HCT116 (cell line): ENCODE data around the gene ANKRD9. TPM values are rescaled to one million over a fixed set of nuclear protein-coding genes. Genes with fewer than 3 reads are reported as not detected.

Experiments
- ATAC-seq: fragments of 200-7000 bp; cut with Tn5 transposase; 2 replicates; pipeline ENCODE4 v1.9.1; 2020; ENCODE audit warnings: mild to moderate bottlenecking, moderate library complexity
- BruUV-seq: library from RNA; stranded (reverse); fragments of 400-500 nt; replicated peaks from 2 replicates; lab custom pipeline; 2021; lab: Mats Ljungman, UMichigan
- CTCF ChIA-PET: fragments of 300-600 bp; sonication (Branson Sonifier 250); formaldehyde crosslinking; loops from one replicate; lab custom pipeline; 2021; ENCODE audit warnings: antibody characterized with exemption; lab: Charles Lee
- POLR2A ChIA-PET: fragments of 300-600, 350-600 bp; sonication (Branson Sonifier 250); formaldehyde crosslinking; loops from one replicate; lab custom pipeline; 2021; ENCODE audit warnings: antibody characterized with exemption; lab: Charles Lee
- RAD21 ChIA-PET, 2 experiments: fragments of 300-600 bp; sonication (Branson Sonifier 250); formaldehyde crosslinking; loops; one replicate each; lab custom pipeline; 2023; ENCODE audit warnings: low total read pairs in 2 of 2; ENCODE audit not compliant: uncharacterized antibody in 2 of 2, unreplicated experiment in 2 of 2, low non-redundant PET in 1 of 2; lab: Charles Lee
- DNase-seq: peaks from one replicate; pipeline ENCODE4 v3.0.0-alpha.2; 2010; ENCODE audit warnings: low read depth, low spot score
- H2AFZ ChIP-seq: fragments of 200-600 bp; shearing (Covaris generic), sonication (generic); 2 replicates; pipeline ENCODE4 v1.6.1; 2017; ENCODE audit warnings: low read depth, mixed run types, mixed read lengths, antibody characterized with exemption, low read length; ENCODE audit not compliant: poor library complexity, severe bottlenecking
- H3K27ac ChIP-seq: 2 replicates; pipeline ENCODE4 v1.5.1; 2012; ENCODE audit warnings: low read depth, low read length
- H3K27me3 ChIP-seq: fragments of 200-600 bp; sonication (generic); 2 replicates; pipeline ENCODE4 v1.6.1; 2016; ENCODE audit warnings: mixed run types, low read length, mixed read lengths; ENCODE audit not compliant: insufficient read depth
- H3K36me3 ChIP-seq, 2 experiments: fragments of 200-500 bp in 1 of 2; fragments of 200-600 bp in 1 of 2; sonication (Bioruptor generic) in 1 of 2; sonication (generic) in 1 of 2; 2 replicates each; pipeline versions ENCODE4 v1.5.1 to v1.6.1; 2014 to 2016; ENCODE audit warnings: low read length in 2 of 2, inconsistent platforms in 1 of 2, mixed read lengths in 1 of 2, mixed run types in 1 of 2; ENCODE audit not compliant: insufficient read depth in 2 of 2, control insufficient read depth in 1 of 2
- H3K4me1 ChIP-seq, 2 experiments: fragments of 200-600 bp in 1 of 2; sonication (generic) in 1 of 2; 2 replicates each; pipeline versions ENCODE4 v1.5.1 to v1.6.1; 2012 to 2017; ENCODE audit warnings: low read length in 2 of 2, inconsistent platforms in 1 of 2, mild to moderate bottlenecking in 1 of 2, mixed read lengths in 1 of 2, mixed run types in 1 of 2, moderate library complexity in 1 of 2; ENCODE audit not compliant: insufficient read depth in 2 of 2, control insufficient read depth in 1 of 2
- H3K4me2 ChIP-seq: fragments of 200-600 bp; sonication (generic); 2 replicates; pipeline ENCODE4 v1.6.1; 2017; ENCODE audit warnings: mixed run types, low read length, mixed read lengths
- H3K4me3 ChIP-seq, 2 experiments: fragments of 200-600 bp in 1 of 2; sonication (generic) in 1 of 2; replicated peaks in 1 of 2; 2 replicates each; pipeline ENCODE4 v1.5.1; 2011 to 2016; ENCODE audit warnings: low read length in 2 of 2, control low read depth in 1 of 2, low read depth in 1 of 2, mild to moderate bottlenecking in 1 of 2, mixed read lengths in 1 of 2, mixed run types in 1 of 2
- H3K79me2 ChIP-seq: fragments of 200-600 bp; sonication (generic); 2 replicates; pipeline ENCODE4 v1.6.1; 2017; ENCODE audit warnings: mild to moderate bottlenecking, mixed run types, low read length, moderate library complexity, mixed read lengths; ENCODE audit not compliant: insufficient read depth
- H3K9ac ChIP-seq: fragments of 200-600 bp; sonication (generic); 2 replicates; pipeline ENCODE4 v1.6.1; 2016; ENCODE audit warnings: low read length, mixed read lengths
- H3K9me2 ChIP-seq: fragments of 200-600 bp; sonication (generic), shearing (Covaris generic); 2 replicates; pipeline ENCODE4 v1.6.1; 2017; ENCODE audit warnings: mixed run types, mild to moderate bottlenecking, moderate library complexity; ENCODE audit not compliant: insufficient read depth
- H3K9me3 ChIP-seq, 2 experiments: fragments of 200-500 bp in 1 of 2; fragments of 200-600 bp in 1 of 2; sonication (Bioruptor generic) in 1 of 2; sonication (generic) in 1 of 2; 2 replicates each; pipeline ENCODE4 v1.6.1; 2014 to 2017; ENCODE audit warnings: low read length in 2 of 2, mixed read lengths in 2 of 2, inconsistent platforms in 1 of 2, low read depth in 1 of 2, mild to moderate bottlenecking in 1 of 2, mixed run types in 1 of 2, moderate library complexity in 1 of 2; ENCODE audit not compliant: control insufficient read depth in 1 of 2, insufficient read depth in 1 of 2
- H4K20me1 ChIP-seq: fragments of 200-600 bp; sonication (generic), shearing (Covaris generic); 2 replicates; pipeline ENCODE4 v1.6.1; 2017; ENCODE audit warnings: mixed run types, mild to moderate bottlenecking, moderate library complexity; ENCODE audit not compliant: insufficient read depth
- CBX3 ChIP-seq: IDR thresholded peaks from 2 replicates; pipeline ENCODE4 v1.6.1; 2012; ENCODE audit warnings: low read depth
- CEBPB ChIP-seq: IDR thresholded peaks from 2 replicates; pipeline ENCODE4 v1.6.1; 2012; ENCODE audit warnings: low read depth
- EGR1 ChIP-seq: IDR thresholded peaks from 2 replicates; pipeline ENCODE4 v1.6.1; 2012; ENCODE audit warnings: low read depth
- ELF1 ChIP-seq: IDR thresholded peaks from 2 replicates; pipeline ENCODE4 v1.6.1; 2012; ENCODE audit warnings: low read depth, borderline replicate concordance
- EZH2phosphoT487 ChIP-seq: fragments of 200-600 bp; IDR thresholded peaks from 2 replicates; pipeline ENCODE4 v1.6.1; 2018; ENCODE audit warnings: antibody characterized with exemption, borderline replicate concordance
- FOSL1 ChIP-seq: IDR thresholded peaks from 2 replicates; pipeline ENCODE4 v1.6.1; 2012; ENCODE audit warnings: low read depth
- JUND ChIP-seq: IDR thresholded peaks from 2 replicates; pipeline ENCODE4 v1.6.1; 2012
- POLR2A ChIP-seq: IDR thresholded peaks from 2 replicates; pipeline ENCODE4 v1.7.0; 2011; ENCODE audit warnings: borderline replicate concordance; ENCODE audit not compliant: insufficient read depth, insufficient read length; ENCODE audit errors: extremely low read depth
- POLR2AphosphoS5 ChIP-seq: IDR thresholded peaks from 2 replicates; pipeline ENCODE4 v1.6.1; 2011; ENCODE audit warnings: mild to moderate bottlenecking, low read depth, low read length, moderate library complexity
- RAD21 ChIP-seq: IDR thresholded peaks from 2 replicates; pipeline ENCODE4 v1.6.1; 2012; ENCODE audit warnings: low read depth, mild to moderate bottlenecking
- SIN3A ChIP-seq: IDR thresholded peaks from 2 replicates; pipeline ENCODE4 v1.6.1; 2012; ENCODE audit warnings: low read depth
- SRF ChIP-seq: IDR thresholded peaks from 2 replicates; pipeline ENCODE4 v1.6.1; 2012; ENCODE audit warnings: low read depth
- TCF7L2 ChIP-seq: IDR thresholded peaks from 2 replicates; pipeline ENCODE4 v1.7.0; 2011; ENCODE audit warnings: borderline replicate concordance, inconsistent platforms; ENCODE audit not compliant: insufficient read depth, insufficient read length; ENCODE audit errors: extremely low read depth
- YY1 ChIP-seq: IDR thresholded peaks from 2 replicates; pipeline ENCODE4 v1.6.1; 2011; ENCODE audit warnings: low read length, low read depth, moderate library complexity, mild to moderate bottlenecking; ENCODE audit not compliant: insufficient replicate concordance; ENCODE audit errors: extremely low read depth
- ZNF274 ChIP-seq: fragments of 200-500 bp; sonication (Bioruptor generic); IDR thresholded peaks from 2 replicates; pipeline ENCODE4 v1.6.1; 2014; ENCODE audit warnings: mild to moderate bottlenecking, low read depth, low read length, inconsistent platforms
- intact Hi-C: fragments of 100-400 bp; cut with micrococcal nuclease; formaldehyde crosslinking; loops from 2 replicates; pipeline ENCODE4 v1.10.0; 2022
- total RNA-seq: library from RNA; stranded (reverse); gene quantifications from one replicate; pipeline ENCODE4 v1.2.1, GENCODE V29; 2021; ENCODE audit not compliant: unreplicated experiment
- TF ChIP-seq, protein P1 (sequence below): IDR thresholded peaks from 2 replicates; pipeline ENCODE4 v1.6.1; 2011; ENCODE audit warnings: mild to moderate bottlenecking, low read length, moderate library complexity; ENCODE audit not compliant: insufficient replicate concordance; ENCODE audit errors: extremely low read depth
- TF ChIP-seq, protein P2 (sequence below): IDR thresholded peaks from 2 replicates; pipeline ENCODE4 v1.6.1; 2012; ENCODE audit warnings: low read depth
- TF ChIP-seq, protein P3 (sequence below): IDR thresholded peaks from 2 replicates; pipeline ENCODE4 v1.6.1; 2012
- TF ChIP-seq, protein P4 (sequence below), 3 experiments: fragments of 200-600 bp in 1 of 3; sonication (generic) in 1 of 3; IDR thresholded peaks in 2 of 3; conservative IDR thresholded peaks in 1 of 3; 2 replicates each; pipeline ENCODE4 v1.5.1; 2012 to 2017; ENCODE audit warnings: low read depth in 2 of 3, low read length in 2 of 3, antibody characterized with exemption in 1 of 3, borderline replicate concordance in 1 of 3, control low read depth in 1 of 3, mild to moderate bottlenecking in 1 of 3, mixed read lengths in 1 of 3, mixed run types in 1 of 3, moderate library complexity in 1 of 3; ENCODE audit not compliant: insufficient read depth in 1 of 3

Gene ANKRD9
- total RNA-seq, 1 experiment from 2014 or later: 29.0 TPM

DNA sequence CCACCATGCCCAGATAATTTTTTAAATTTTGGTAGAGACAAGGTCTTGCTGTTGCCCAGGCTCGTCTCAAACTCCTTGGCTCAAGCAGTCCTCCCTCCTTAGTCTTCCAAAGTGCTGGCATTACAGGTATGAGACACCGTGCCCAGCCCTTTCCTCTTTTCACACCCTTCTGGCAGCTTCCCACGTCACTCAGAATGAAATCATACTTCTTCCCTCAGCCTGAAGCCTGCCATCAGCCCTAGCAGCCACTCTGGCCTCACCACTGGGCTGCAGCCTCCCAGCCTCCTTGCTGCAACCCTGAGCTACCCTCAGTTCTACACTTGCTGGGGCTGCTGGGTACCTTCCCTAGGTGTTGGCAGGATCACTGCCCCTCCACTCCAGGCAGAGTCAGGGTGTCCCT, 18.2 kb downstream of the ANKRD9 start:
- ChIA-PET CTCF (no interaction called here), RAD21 (no interaction called here)
- no peak overlapping the region for H3K9ac ChIP-seq
- H3K4me2 ChIP-seq: no peak overlapping the region
- no peaks in the 10 kb centered on the region for H3K79me2 ChIP-seq
- DNase-seq: no peak
- H2AFZ ChIP-seq: no peak overlapping the region
- no peak overlapping the region for H3K27ac ChIP-seq
- H4K20me1 ChIP-seq: no peaks in the 10 kb centered on the region
- no peak overlapping the region for H3K4me3 ChIP-seq
- no peaks in the 10 kb centered on the region for H3K9me2 ChIP-seq
- peaks cover 0 to 11% of the 10 kb centered on the region in 2 experiments; a peak in 2 of 4 replicates for H3K4me1 ChIP-seq
- no peaks in the 10 kb centered on the region for H3K36me3 ChIP-seq
- no peaks in the 10 kb centered on the region for H3K27me3 ChIP-seq
- BruUV-seq: no TSS peak
- intact Hi-C loops: no loop called here
- no peak for TF ChIP-seq SRF
- no peak for TF ChIP-seq YY1
- no peak for TF ChIP-seq JUND
- TF ChIP-seq TCF7L2: no peak
- TF ChIP-seq FOSL1: no peak
- TF ChIP-seq SIN3A: no peak
- no peak for TF ChIP-seq POLR2AphosphoS5
- no peak for TF ChIP-seq CEBPB
- TF ChIP-seq, protein P1, sequence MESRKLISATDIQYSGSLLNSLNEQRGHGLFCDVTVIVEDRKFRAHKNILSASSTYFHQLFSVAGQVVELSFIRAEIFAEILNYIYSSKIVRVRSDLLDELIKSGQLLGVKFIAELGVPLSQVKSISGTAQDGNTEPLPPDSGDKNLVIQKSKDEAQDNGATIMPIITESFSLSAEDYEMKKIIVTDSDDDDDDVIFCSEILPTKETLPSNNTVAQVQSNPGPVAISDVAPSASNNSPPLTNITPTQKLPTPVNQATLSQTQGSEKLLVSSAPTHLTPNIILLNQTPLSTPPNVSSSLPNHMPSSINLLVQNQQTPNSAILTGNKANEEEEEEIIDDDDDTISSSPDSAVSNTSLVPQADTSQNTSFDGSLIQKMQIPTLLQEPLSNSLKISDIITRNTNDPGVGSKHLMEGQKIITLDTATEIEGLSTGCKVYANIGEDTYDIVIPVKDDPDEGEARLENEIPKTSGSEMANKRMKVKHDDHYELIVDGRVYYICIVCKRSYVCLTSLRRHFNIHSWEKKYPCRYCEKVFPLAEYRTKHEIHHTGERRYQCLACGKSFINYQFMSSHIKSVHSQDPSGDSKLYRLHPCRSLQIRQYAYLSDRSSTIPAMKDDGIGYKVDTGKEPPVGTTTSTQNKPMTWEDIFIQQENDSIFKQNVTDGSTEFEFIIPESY: no peak
- no peak for TF ChIP-seq EGR1
- TF ChIP-seq, protein P2, sequence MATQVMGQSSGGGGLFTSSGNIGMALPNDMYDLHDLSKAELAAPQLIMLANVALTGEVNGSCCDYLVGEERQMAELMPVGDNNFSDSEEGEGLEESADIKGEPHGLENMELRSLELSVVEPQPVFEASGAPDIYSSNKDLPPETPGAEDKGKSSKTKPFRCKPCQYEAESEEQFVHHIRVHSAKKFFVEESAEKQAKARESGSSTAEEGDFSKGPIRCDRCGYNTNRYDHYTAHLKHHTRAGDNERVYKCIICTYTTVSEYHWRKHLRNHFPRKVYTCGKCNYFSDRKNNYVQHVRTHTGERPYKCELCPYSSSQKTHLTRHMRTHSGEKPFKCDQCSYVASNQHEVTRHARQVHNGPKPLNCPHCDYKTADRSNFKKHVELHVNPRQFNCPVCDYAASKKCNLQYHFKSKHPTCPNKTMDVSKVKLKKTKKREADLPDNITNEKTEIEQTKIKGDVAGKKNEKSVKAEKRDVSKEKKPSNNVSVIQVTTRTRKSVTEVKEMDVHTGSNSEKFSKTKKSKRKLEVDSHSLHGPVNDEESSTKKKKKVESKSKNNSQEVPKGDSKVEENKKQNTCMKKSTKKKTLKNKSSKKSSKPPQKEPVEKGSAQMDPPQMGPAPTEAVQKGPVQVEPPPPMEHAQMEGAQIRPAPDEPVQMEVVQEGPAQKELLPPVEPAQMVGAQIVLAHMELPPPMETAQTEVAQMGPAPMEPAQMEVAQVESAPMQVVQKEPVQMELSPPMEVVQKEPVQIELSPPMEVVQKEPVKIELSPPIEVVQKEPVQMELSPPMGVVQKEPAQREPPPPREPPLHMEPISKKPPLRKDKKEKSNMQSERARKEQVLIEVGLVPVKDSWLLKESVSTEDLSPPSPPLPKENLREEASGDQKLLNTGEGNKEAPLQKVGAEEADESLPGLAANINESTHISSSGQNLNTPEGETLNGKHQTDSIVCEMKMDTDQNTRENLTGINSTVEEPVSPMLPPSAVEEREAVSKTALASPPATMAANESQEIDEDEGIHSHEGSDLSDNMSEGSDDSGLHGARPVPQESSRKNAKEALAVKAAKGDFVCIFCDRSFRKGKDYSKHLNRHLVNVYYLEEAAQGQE: no peak
- TF ChIP-seq CBX3: no peak
- TF ChIP-seq POLR2A: no peak
- TF ChIP-seq, protein P3, sequence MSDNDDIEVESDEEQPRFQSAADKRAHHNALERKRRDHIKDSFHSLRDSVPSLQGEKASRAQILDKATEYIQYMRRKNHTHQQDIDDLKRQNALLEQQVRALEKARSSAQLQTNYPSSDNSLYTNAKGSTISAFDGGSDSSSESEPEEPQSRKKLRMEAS: no peak
- no peak for TF ChIP-seq RAD21
- TF ChIP-seq, protein P4, sequence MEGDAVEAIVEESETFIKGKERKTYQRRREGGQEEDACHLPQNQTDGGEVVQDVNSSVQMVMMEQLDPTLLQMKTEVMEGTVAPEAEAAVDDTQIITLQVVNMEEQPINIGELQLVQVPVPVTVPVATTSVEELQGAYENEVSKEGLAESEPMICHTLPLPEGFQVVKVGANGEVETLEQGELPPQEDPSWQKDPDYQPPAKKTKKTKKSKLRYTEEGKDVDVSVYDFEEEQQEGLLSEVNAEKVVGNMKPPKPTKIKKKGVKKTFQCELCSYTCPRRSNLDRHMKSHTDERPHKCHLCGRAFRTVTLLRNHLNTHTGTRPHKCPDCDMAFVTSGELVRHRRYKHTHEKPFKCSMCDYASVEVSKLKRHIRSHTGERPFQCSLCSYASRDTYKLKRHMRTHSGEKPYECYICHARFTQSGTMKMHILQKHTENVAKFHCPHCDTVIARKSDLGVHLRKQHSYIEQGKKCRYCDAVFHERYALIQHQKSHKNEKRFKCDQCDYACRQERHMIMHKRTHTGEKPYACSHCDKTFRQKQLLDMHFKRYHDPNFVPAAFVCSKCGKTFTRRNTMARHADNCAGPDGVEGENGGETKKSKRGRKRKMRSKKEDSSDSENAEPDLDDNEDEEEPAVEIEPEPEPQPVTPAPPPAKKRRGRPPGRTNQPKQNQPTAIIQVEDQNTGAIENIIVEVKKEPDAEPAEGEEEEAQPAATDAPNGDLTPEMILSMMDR (IDR thresholded peaks at IDR 0.05 in 2 of 3, conservative IDR thresholded peaks at IDR 0.05 in 1 of 3; ENCODE audit: borderline replicate concordance in 1 of 3, insufficient read depth in 1 of 3, low read depth in 2 of 3, low read length in 2 of 3): no peak
- no peak for TF ChIP-seq EZH2phosphoT487
- no peak for TF ChIP-seq ELF1
- no peak for TF ChIP-seq ZNF274
- TF ChIP-seq, all 23 proteins: peak for 0
- H3K9me3 ChIP-seq: no peaks in the 10 kb centered on the region
- POLR2A ChIA-PET: no interaction called here
- no peak for ATAC-seq
